Keratinocyte (primary cell): Measurements from ENCODE around the gene SLC30A1.

Source experiments
- EZH2 ChIP-seq: IDR thresholded peaks from one replicate; pipeline ENCODE4 v1.6.1; 2012; ENCODE audit warnings: inconsistent platforms, mild to moderate bottlenecking, low read length, moderate library complexity
- TF ChIP-seq, protein P1 (sequence below), 3 experiments: IDR thresholded peaks in 1 of 3; conservative IDR thresholded peaks in 1 of 3; optimal IDR thresholded peaks in 1 of 3; 2 replicates in 2 of 3; 3 replicates in 1 of 3; pipeline versions ENCODE3 to v1.5.1; 2011; ENCODE audit warnings: low read length in 3 of 3, mild to moderate bottlenecking in 3 of 3, moderate library complexity in 2 of 3, control low read depth in 1 of 3, inconsistent platforms in 1 of 3; ENCODE audit not compliant: insufficient read depth in 2 of 3; ENCODE audit errors: extremely low read depth in 1 of 3

DNA sequence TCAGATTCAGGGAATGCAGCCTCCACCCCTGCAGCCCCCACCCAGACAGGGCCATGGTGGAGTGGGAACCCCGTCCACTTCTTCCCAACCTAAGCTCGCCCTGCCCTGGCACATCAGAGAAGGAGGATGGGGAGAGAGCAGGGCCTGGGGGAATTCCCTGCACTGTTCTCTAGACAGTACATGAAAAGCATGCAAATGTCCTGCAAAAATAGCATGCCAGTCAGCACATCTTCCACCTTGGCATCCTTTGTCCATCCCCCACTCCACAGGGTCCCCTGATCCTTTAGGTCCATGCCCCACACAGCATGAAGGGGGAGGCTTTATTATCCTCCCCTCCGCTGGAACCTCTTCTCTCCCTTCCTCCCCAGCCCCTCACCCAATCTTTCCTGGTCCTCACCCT, 52.0 kb downstream of the SLC30A1 start:
- TF ChIP-seq, protein P1, sequence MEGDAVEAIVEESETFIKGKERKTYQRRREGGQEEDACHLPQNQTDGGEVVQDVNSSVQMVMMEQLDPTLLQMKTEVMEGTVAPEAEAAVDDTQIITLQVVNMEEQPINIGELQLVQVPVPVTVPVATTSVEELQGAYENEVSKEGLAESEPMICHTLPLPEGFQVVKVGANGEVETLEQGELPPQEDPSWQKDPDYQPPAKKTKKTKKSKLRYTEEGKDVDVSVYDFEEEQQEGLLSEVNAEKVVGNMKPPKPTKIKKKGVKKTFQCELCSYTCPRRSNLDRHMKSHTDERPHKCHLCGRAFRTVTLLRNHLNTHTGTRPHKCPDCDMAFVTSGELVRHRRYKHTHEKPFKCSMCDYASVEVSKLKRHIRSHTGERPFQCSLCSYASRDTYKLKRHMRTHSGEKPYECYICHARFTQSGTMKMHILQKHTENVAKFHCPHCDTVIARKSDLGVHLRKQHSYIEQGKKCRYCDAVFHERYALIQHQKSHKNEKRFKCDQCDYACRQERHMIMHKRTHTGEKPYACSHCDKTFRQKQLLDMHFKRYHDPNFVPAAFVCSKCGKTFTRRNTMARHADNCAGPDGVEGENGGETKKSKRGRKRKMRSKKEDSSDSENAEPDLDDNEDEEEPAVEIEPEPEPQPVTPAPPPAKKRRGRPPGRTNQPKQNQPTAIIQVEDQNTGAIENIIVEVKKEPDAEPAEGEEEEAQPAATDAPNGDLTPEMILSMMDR (optimal IDR thresholded peaks at IDR 0.05 in 1 of 3, IDR thresholded peaks at IDR 0.05 in 1 of 3, conservative IDR thresholded peaks at IDR 0.05 in 1 of 3; ENCODE audit: extremely low read depth in 1 of 3, insufficient read depth in 2 of 3, low read length in 3 of 3), result no peak
- no peak for TF ChIP-seq EZH2
